Measurements from ENCODE around the gene GPANK1. TPM values are rescaled to one million over a fixed set of nuclear protein-coding genes. Genes with fewer than 3 reads are reported as not detected.

GPANK1 gene
- total and polyA plus RNA-seq, 2 of the 13 experiments (the other 11 are each of a cell fraction or from before 2014, with no cell fraction given) = 15.4 to 22.8 TPM

GRCh38 chr6:31614684-31615578 is 49.9 kb downstream of the GPANK1 start, which contains the start of gene AIF1 (continued):
- TF ChIP-seq UBTF (CRISPR knock-in tag; IDR thresholded peaks at IDR 0.05) = no peak
- no peak for TF ChIP-seq ARID4A (CRISPR knock-in tag; IDR thresholded peaks at IDR 0.05; ENCODE audit: borderline replicate concordance)
- TF ChIP-seq AGO2 (optimal IDR thresholded peaks at IDR 0.05; ENCODE audit: low read depth, low read length) = no peak
- TF ChIP-seq ZNF503 (CRISPR knock-in tag; IDR thresholded peaks at IDR 0.05) = 0 out of 2 replicates have a peak, but pooled peaks have one; percentile 37
- no peak for TF ChIP-seq ZNF777 (CRISPR knock-in tag; IDR thresholded peaks at IDR 0.05)
- 0 out of 2 replicates have a peak, but pooled peaks have one; percentile 20 for TF ChIP-seq BRD4 (CRISPR knock-in tag; IDR thresholded peaks at IDR 0.05)
- peak; percentile 45; the same call in 1 of the 2 replicates for TF ChIP-seq POLR2AphosphoS5 (IDR thresholded peaks at IDR 0.05; ENCODE audit: low read depth, low read length)
- no peak for TF ChIP-seq FIP1L1 (IDR thresholded peaks at IDR 0.05; ENCODE audit: borderline replicate concordance, insufficient read depth, low read depth, low read length)
- no peak for TF ChIP-seq DNMT3B (CRISPR knock-in tag; conservative IDR thresholded peaks at IDR 0.05)
- no peak for TF ChIP-seq GLI4 (CRISPR knock-in tag; IDR thresholded peaks at IDR 0.05; ENCODE audit: borderline replicate concordance)
- TF ChIP-seq ETV5 (CRISPR knock-in tag; IDR thresholded peaks at IDR 0.05; ENCODE audit: borderline replicate concordance) = peak; percentile 21; the same call in 1 of the 2 replicates
- no peak for TF ChIP-seq MLX (CRISPR knock-in tag; IDR thresholded peaks at IDR 0.05)
- no peak for TF ChIP-seq ZNF10 (CRISPR knock-in tag; IDR thresholded peaks at IDR 0.05; ENCODE audit: borderline replicate concordance, low read depth)
- TF ChIP-seq ZNF501 (CRISPR knock-in tag; IDR thresholded peaks at IDR 0.05) = no peak
- TF ChIP-seq KLF15 (CRISPR knock-in tag; IDR thresholded peaks at IDR 0.05; ENCODE audit: borderline replicate concordance) = no peak
- 0 out of 2 replicates have a peak, but pooled peaks have one; percentile 27 for TF ChIP-seq HOXD1 (CRISPR knock-in tag; IDR thresholded peaks at IDR 0.05)
- TF ChIP-seq ZNF570 (CRISPR knock-in tag; IDR thresholded peaks at IDR 0.05; ENCODE audit: borderline replicate concordance) = no peak
- TF ChIP-seq ASH2L (IDR thresholded peaks at IDR 0.05; ENCODE audit: insufficient read length, low read depth, low read length) = peak; percentile 34
- peak; percentile 83 for TF ChIP-seq HNF4A (CRISPR knock-in tag; IDR thresholded peaks at IDR 0.05)
- no peak for TF ChIP-seq KDM6A (CRISPR knock-in tag; IDR thresholded peaks at IDR 0.05; ENCODE audit: low read depth)

Measured in HepG2 (cell line).